OCI-LY3 (cell line): ENCODE results near the gene SPSB4.

Experiments
- CTCF ChIP-seq: fragments of 200-600, 300-600 bp; sonication (generic); IDR thresholded peaks from 2 replicates; pipeline ENCODE4 v1.5.1; 2014; ENCODE audit warnings: antibody characterized with exemption, low read length, low read depth
- EZH2phosphoT487 ChIP-seq: fragments of 200-600 bp; shearing (Covaris generic); IDR thresholded peaks from 2 replicates; pipeline ENCODE4 v1.6.1; 2018; ENCODE audit warnings: antibody characterized with exemption, mixed run types, low read depth

- TF ChIP-seq CTCF (no peak), EZH2phosphoT487 (no peak)
Observed at GRCh38 chr3:141103503-141103902, 52.4 kb downstream of the SPSB4 start.
